DND-41 (cell line): ENCODE results near the gene PPP2R1A.

ENCODE experiments used
- ATAC-seq: fragments of 200-7000 bp; cut with Tn5 transposase; 3 replicates; pipeline ENCODE4 v1.9.1; 2021; ENCODE audit warnings: low read depth; ENCODE audit not compliant: insufficient read depth
- DNase-seq: peaks from one replicate; pipeline ENCODE4 v3.0.0-alpha.2; 2020
- H2AFZ ChIP-seq: 2 replicates; pipeline ENCODE4 v1.6.0; 2012; ENCODE audit warnings: low read depth, low read length
- H3K27ac ChIP-seq: 2 replicates; pipeline ENCODE4 v1.5.1; 2012; ENCODE audit warnings: low read length, inconsistent platforms
- H3K27me3 ChIP-seq: fragments of 200-600 bp; sonication (generic); 2 replicates; pipeline ENCODE4 v1.6.0; 2012; ENCODE audit warnings: low read length, mild to moderate bottlenecking, inconsistent platforms; ENCODE audit not compliant: insufficient read depth, poor library complexity
- H3K36me3 ChIP-seq: 2 replicates; pipeline ENCODE4 v1.5.1; 2012; ENCODE audit warnings: low read length, inconsistent platforms; ENCODE audit not compliant: insufficient read depth
- H3K4me1 ChIP-seq: 2 replicates; pipeline ENCODE4 v1.5.1; 2012; ENCODE audit warnings: mild to moderate bottlenecking, low read length; ENCODE audit not compliant: insufficient read depth
- H3K4me2 ChIP-seq: 2 replicates; pipeline ENCODE4 v1.6.0; 2012; ENCODE audit warnings: mild to moderate bottlenecking, moderate library complexity, low read length, inconsistent platforms; ENCODE audit not compliant: insufficient read depth
- H3K4me3 ChIP-seq, 2 experiments: fragments of 200-600 bp in 1 of 2; shearing (Covaris generic) in 1 of 2; 2 replicates each; pipeline ENCODE4 v1.5.1; 2012 to 2016; ENCODE audit warnings: inconsistent platforms in 2 of 2, low read length in 2 of 2, mild to moderate bottlenecking in 2 of 2, low read depth in 1 of 2, moderate library complexity in 1 of 2
- H3K79me2 ChIP-seq: 2 replicates; pipeline ENCODE4 v1.6.0; 2012; ENCODE audit warnings: low read length, inconsistent platforms; ENCODE audit not compliant: insufficient read depth
- H3K9ac ChIP-seq: 2 replicates; pipeline ENCODE4 v1.6.0; 2012; ENCODE audit warnings: low read depth, mild to moderate bottlenecking, inconsistent platforms, low read length, moderate library complexity
- H3K9me3 ChIP-seq: 2 replicates; pipeline ENCODE4 v1.5.1; 2012; ENCODE audit warnings: low read length, moderate library complexity, mild to moderate bottlenecking, inconsistent platforms; ENCODE audit not compliant: insufficient read depth, severe bottlenecking
- H4K20me1 ChIP-seq: 2 replicates; pipeline ENCODE4 v1.6.0; 2012; ENCODE audit warnings: low read length; ENCODE audit not compliant: insufficient read depth
- CTCF ChIP-seq: IDR thresholded peaks from 2 replicates; pipeline ENCODE4 v1.5.1; 2012; ENCODE audit warnings: borderline replicate concordance, low read length, moderate library complexity, mild to moderate bottlenecking; ENCODE audit not compliant: poor library complexity, severe bottlenecking; ENCODE audit errors: extremely low read depth
- EZH2 ChIP-seq: IDR thresholded peaks from 3 replicates; pipeline ENCODE4 v1.6.1; 2012; ENCODE audit warnings: borderline replicate concordance, low read depth, mild to moderate bottlenecking, moderate library complexity, low read length, inconsistent platforms; ENCODE audit not compliant: severe bottlenecking

The PPP2R1A gene

GRCh38 chr19:52170863-52171320, 19.0 kb upstream of the PPP2R1A start:
- no peaks in the 10 kb centered on the region for H4K20me1 ChIP-seq
- peaks cover 34% of the 10 kb centered on the region for H3K4me1 ChIP-seq
- H3K9ac ChIP-seq, result peak overlapping the region; percentile 77
- TF ChIP-seq CTCF (no peak), EZH2 (no peak)
- peak overlapping the region; percentile 87 for H3K27ac ChIP-seq
- ATAC-seq (peak; percentile 30), DNase-seq (peak; percentile 27)
- H3K36me3 ChIP-seq, result peaks cover 24% of the 10 kb centered on the region
- H3K79me2 ChIP-seq, result peaks cover 19% of the 10 kb centered on the region
- peak overlapping the region; percentile 72 for H2AFZ ChIP-seq
- peak overlapping the region; percentile 71 for H3K4me2 ChIP-seq
- peak overlapping the region; percentile 77 to 78 for H3K4me3 ChIP-seq
- H3K9me3 ChIP-seq, result no peaks in the 10 kb centered on the region
- no peaks in the 10 kb centered on the region for H3K27me3 ChIP-seq

- H3K4me3 ChIP-seq, result peak within 1 kb of the TSS; percentile 77 to 78
- peak within 1 kb of the TSS; percentile 87 for H3K27ac ChIP-seq
- TF ChIP-seq EZH2 (no peak), CTCF (no peak)
These were observed 18.3 kb upstream of the PPP2R1A start, which contains the start of gene ZNF836 for GRCh38 chr19:52171321-52172169. TSS of gene ZNF836 (minus strand) at chr19:52171621. CDS start at chr19:52168072, 3,549 bp downstream.

GRCh38 chr19:52172347-52172746, 17.5 kb upstream of the PPP2R1A start:
- TF ChIP-seq CTCF (no peak), EZH2 (no peak)
- ATAC-seq (no peak), DNase-seq (no peak)
- peaks cover 14% of the 10 kb centered on the region for H3K36me3 ChIP-seq
- H3K27ac ChIP-seq, result peak overlapping the region; percentile 87
- H2AFZ ChIP-seq, result peak overlapping the region; percentile 72
- no peaks in the 10 kb centered on the region for H3K9me3 ChIP-seq
- H3K79me2 ChIP-seq, result peaks cover 19% of the 10 kb centered on the region
- H3K27me3 ChIP-seq, result no peaks in the 10 kb centered on the region
- H3K9ac ChIP-seq, result peak overlapping the region; percentile 77
- H4K20me1 ChIP-seq, result no peaks in the 10 kb centered on the region
- peak overlapping the region; percentile 77 to 78; a peak in 3 of 4 replicates for H3K4me3 ChIP-seq
- H3K4me2 ChIP-seq, result peak overlapping the region; percentile 71
- peaks cover 34% of the 10 kb centered on the region for H3K4me1 ChIP-seq

More at GRCh38 chr19:52171321-52172169, 18.3 kb upstream of the PPP2R1A start, which contains the start of gene ZNF836:
- no peaks in the 10 kb centered on the region for H3K9me3 ChIP-seq
- peak within 1 kb of the TSS; percentile 71 for H3K4me2 ChIP-seq
- no peaks in the 10 kb centered on the region for H4K20me1 ChIP-seq
- H3K4me1 ChIP-seq, result peaks cover 34% of the 10 kb centered on the region
- peak; percentile 92 for DNase-seq
- peaks cover 21% of the 10 kb centered on the region for H3K36me3 ChIP-seq
- H3K79me2 ChIP-seq, result peaks cover 19% of the 10 kb centered on the region
- peak within 1 kb of the TSS; percentile 72 for H2AFZ ChIP-seq
- H3K9ac ChIP-seq, result peak within 1 kb of the TSS; percentile 77
- peak; percentile 90 for ATAC-seq
- no peaks in the 10 kb centered on the region for H3K27me3 ChIP-seq
